ENCODE results near the gene CIDEC. TPM values are rescaled to one million over a fixed set of nuclear protein-coding genes. Genes with fewer than 3 reads are reported as not detected.

The CIDEC gene
- total RNA-seq, 2 experiments from 2014 or later: not detected

- BruUV-seq (replicated peaks): no TSS peak
- Histone ChIP-seq H3K4me1 (ENCODE audit: insufficient read depth, low read length, poor library complexity, severe bottlenecking) (no peaks in the 10 kb centered on the region), H3K27ac (ENCODE audit: low read depth, low read length, poor library complexity, severe bottlenecking) (no peak overlapping the region), H3K36me3 (ENCODE audit: insufficient read depth, low read length) (no peaks in the 10 kb centered on the region), H4K20me1 (ENCODE audit: insufficient read depth, low read length) (no peaks in the 10 kb centered on the region), H3K9me2 (ENCODE audit: insufficient read depth, low read length) (no peaks in the 10 kb centered on the region), H3K79me2 (ENCODE audit: insufficient read depth, low read depth, low read length) (no peaks in the 10 kb centered on the region), H3K9me3 (ENCODE audit: low read length) (no peaks in the 10 kb centered on the region), H2AFZ (ENCODE audit: low read length) (no peak overlapping the region), H3K4me3 (ENCODE audit: low read depth, low read length, poor library complexity, severe bottlenecking) (no peak overlapping the region), H3K4me2 (ENCODE audit: low read length) (no peak overlapping the region)
- intact Hi-C loops (cut with micrococcal nuclease; ENCODE audit: unreplicated experiment): no loop called here
- POLR2A ChIA-PET: interaction anchor here (0.7 to 1.8 kb wide), 3 partner anchors 13 to 188 kb away, joined by 3 to 6 read pairs (median 4); no protein-coding TSS in a partner anchor
- CTCF ChIA-PET (ENCODE audit: unreplicated experiment): no interaction called here
- no peak for DNase-seq (ENCODE audit: low spot score)
- no peak for TF ChIP-seq CTCF (conservative IDR thresholded peaks at IDR 0.05; ENCODE audit: low read length)
- TF ChIP-seq EZH2phosphoT487 (IDR thresholded peaks at IDR 0.05; ENCODE audit: borderline replicate concordance, low read depth, low read length): no peak
These were observed 9.1 kb downstream of the CIDEC start for GRCh38 chr3:9870978-9871377.

GRCh38 chr3:9869955-9870354 is 10.1 kb downstream of the CIDEC start:
- no peaks in the 10 kb centered on the region for H4K20me1 ChIP-seq (ENCODE audit: insufficient read depth, low read length)
- no peak overlapping the region for H3K4me3 ChIP-seq (ENCODE audit: low read depth, low read length, poor library complexity, severe bottlenecking)
- no peaks in the 10 kb centered on the region for H3K9me3 ChIP-seq (ENCODE audit: low read length)
- H3K9me2 ChIP-seq (ENCODE audit: insufficient read depth, low read length): no peaks in the 10 kb centered on the region
- no TSS peak for BruUV-seq (replicated peaks)
- no peak overlapping the region for H3K27ac ChIP-seq (ENCODE audit: low read depth, low read length, poor library complexity, severe bottlenecking)
- no peaks in the 10 kb centered on the region for H3K36me3 ChIP-seq (ENCODE audit: insufficient read depth, low read length)
- CTCF ChIA-PET (ENCODE audit: unreplicated experiment): no interaction called here
- no peak for TF ChIP-seq EZH2phosphoT487 (IDR thresholded peaks at IDR 0.05; ENCODE audit: borderline replicate concordance, low read depth, low read length)
- TF ChIP-seq CTCF (conservative IDR thresholded peaks at IDR 0.05; ENCODE audit: low read length): no peak
- POLR2A ChIA-PET: interaction anchor here (0.7 kb wide), 1 partner anchor 14 kb away, joined by 3 read pairs; no protein-coding TSS in a partner anchor
- no peaks in the 10 kb centered on the region for H3K4me1 ChIP-seq (ENCODE audit: insufficient read depth, low read length, poor library complexity, severe bottlenecking)
- H3K4me2 ChIP-seq (ENCODE audit: low read length): no peak overlapping the region
- no peak overlapping the region for H2AFZ ChIP-seq (ENCODE audit: low read length)
- intact Hi-C loops (cut with micrococcal nuclease; ENCODE audit: unreplicated experiment): no loop called here
- no peak for DNase-seq (ENCODE audit: low spot score)
- H3K79me2 ChIP-seq (ENCODE audit: insufficient read depth, low read depth, low read length): no peaks in the 10 kb centered on the region

- TF ChIP-seq CTCF (conservative IDR thresholded peaks at IDR 0.05; ENCODE audit: low read length) (no peak), EZH2phosphoT487 (IDR thresholded peaks at IDR 0.05; ENCODE audit: borderline replicate concordance, low read depth, low read length) (no peak)
- H3K4me2 ChIP-seq (ENCODE audit: low read length): no peak overlapping the region
- no peak overlapping the region for H3K4me3 ChIP-seq (ENCODE audit: low read depth, low read length, poor library complexity, severe bottlenecking)
- H3K9me3 ChIP-seq (ENCODE audit: low read length): no peaks in the 10 kb centered on the region
- H2AFZ ChIP-seq (ENCODE audit: low read length): no peak overlapping the region
- no peak for DNase-seq (ENCODE audit: low spot score)
- no peaks in the 10 kb centered on the region for H3K36me3 ChIP-seq (ENCODE audit: insufficient read depth, low read length)
- ChIA-PET CTCF (ENCODE audit: unreplicated experiment) (interaction anchor here (0.6 kb wide), 1 partner anchor 140 kb away, joined by 4 read pairs; no protein-coding TSS in a partner anchor), POLR2A (interaction anchor here (0.5 kb wide), 1 partner anchor 109 kb away, joined by 3 read pairs; no protein-coding TSS in a partner anchor)
- intact Hi-C loops (cut with micrococcal nuclease; ENCODE audit: unreplicated experiment): no loop called here
- no peak overlapping the region for H3K27ac ChIP-seq (ENCODE audit: low read depth, low read length, poor library complexity, severe bottlenecking)
- BruUV-seq (replicated peaks): no TSS peak
- H3K79me2 ChIP-seq (ENCODE audit: insufficient read depth, low read depth, low read length): no peaks in the 10 kb centered on the region
- H3K4me1 ChIP-seq (ENCODE audit: insufficient read depth, low read length, poor library complexity, severe bottlenecking): no peaks in the 10 kb centered on the region
- no peaks in the 10 kb centered on the region for H4K20me1 ChIP-seq (ENCODE audit: insufficient read depth, low read length)
- no peaks in the 10 kb centered on the region for H3K9me2 ChIP-seq (ENCODE audit: insufficient read depth, low read length)
These were observed 12.9 kb downstream of the CIDEC start for GRCh38 chr3:9867106-9867505.

All from OCI-LY7 (cell line).